ENCODE results near the gene ZNF777. TPM values are rescaled to one million over a fixed set of nuclear protein-coding genes. Genes with fewer than 3 reads are reported as not detected.

ZNF777 gene
- polyA plus RNA-seq, 3 donors, result 0.13 to 2.0 (median 0.25) TPM

DNA sequence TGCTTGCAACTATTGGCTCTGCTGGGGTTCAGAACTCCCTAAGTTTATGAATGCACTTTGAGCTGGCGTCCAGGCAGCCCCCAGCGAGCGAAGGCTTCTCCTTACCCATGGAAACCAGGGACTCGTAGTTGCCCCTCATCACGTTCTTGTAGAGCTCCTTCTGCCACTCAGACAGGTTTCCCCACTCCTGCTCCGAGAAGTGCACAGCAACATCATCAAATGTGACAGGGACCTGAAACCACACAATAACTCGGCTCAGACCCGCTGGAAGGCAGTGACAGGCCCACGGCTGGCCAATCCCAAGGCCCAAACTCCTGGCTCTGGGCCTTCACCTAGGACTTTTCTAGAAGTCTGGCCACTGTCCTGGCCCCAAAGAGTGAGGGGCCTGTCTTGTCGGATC, 6.9 kb downstream of the ZNF777 start:
- no peak overlapping the region for H3K27ac Mint-ChIP-seq

DNA sequence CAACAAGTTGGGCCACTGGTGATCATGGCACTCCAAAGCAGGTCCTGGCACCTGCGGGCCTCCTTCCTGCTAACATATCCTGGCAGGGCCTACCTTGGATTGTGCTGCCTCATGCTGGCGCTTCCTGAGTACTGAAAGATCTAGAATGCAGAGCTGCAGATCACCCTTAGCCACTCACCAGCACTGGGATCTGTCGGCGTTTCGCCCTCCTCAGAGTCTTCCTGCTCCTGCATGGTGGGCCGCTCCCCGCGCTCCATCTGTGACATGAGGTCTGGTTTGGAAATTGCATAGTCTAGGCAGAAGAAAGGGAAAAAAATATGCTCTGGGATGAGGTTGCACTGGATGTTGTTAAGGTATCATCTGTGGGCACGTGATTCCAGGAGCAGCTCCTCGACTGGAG, 10.0 kb downstream of the ZNF777 start:
- no peak overlapping the region for H3K9ac ChIP-seq (ENCODE audit: insufficient read depth, low read length, poor library complexity, severe bottlenecking)
- no peaks in the 10 kb centered on the region for H3K4me1 Mint-ChIP-seq
- intact Hi-C loops (cut with micrococcal nuclease), result no loop called here
- H3K27ac Mint-ChIP-seq, result no peak overlapping the region
- no peaks in the 10 kb centered on the region for H3K9me3 Mint-ChIP-seq
- no peak overlapping the region for H3K4me2 ChIP-seq (replicated peaks; ENCODE audit: extremely low read depth, low read length, poor library complexity, severe bottlenecking)
- no peaks in the 10 kb centered on the region for H3K27me3 ChIP-seq (ENCODE audit: control insufficient read depth in 2 of 2, insufficient read depth in 2 of 2, low read length in 2 of 2)
- TF ChIP-seq, protein P1, sequence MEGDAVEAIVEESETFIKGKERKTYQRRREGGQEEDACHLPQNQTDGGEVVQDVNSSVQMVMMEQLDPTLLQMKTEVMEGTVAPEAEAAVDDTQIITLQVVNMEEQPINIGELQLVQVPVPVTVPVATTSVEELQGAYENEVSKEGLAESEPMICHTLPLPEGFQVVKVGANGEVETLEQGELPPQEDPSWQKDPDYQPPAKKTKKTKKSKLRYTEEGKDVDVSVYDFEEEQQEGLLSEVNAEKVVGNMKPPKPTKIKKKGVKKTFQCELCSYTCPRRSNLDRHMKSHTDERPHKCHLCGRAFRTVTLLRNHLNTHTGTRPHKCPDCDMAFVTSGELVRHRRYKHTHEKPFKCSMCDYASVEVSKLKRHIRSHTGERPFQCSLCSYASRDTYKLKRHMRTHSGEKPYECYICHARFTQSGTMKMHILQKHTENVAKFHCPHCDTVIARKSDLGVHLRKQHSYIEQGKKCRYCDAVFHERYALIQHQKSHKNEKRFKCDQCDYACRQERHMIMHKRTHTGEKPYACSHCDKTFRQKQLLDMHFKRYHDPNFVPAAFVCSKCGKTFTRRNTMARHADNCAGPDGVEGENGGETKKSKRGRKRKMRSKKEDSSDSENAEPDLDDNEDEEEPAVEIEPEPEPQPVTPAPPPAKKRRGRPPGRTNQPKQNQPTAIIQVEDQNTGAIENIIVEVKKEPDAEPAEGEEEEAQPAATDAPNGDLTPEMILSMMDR (IDR thresholded peaks at IDR 0.05), result no peak
- no peak for DNase-seq
- WGBS (ENCODE audit: insufficient coverage), result 96% methylated on average over 9 of the region's 10 CpGs
- H3K4me3 ChIP-seq (replicated peaks in 1 of 3; ENCODE audit: low read depth in 2 of 3, low read length in 3 of 3), result no peak overlapping the region
- no peaks in the 10 kb centered on the region for H4K20me1 ChIP-seq (ENCODE audit: insufficient read depth, low read length)
- H3K4me1 ChIP-seq (ENCODE audit: control insufficient read depth in 1 of 2, insufficient read depth in 2 of 2, low read length in 2 of 2), result no peaks in the 10 kb centered on the region
- H2AFZ ChIP-seq (ENCODE audit: insufficient read depth, low read depth, low read length, poor library complexity, severe bottlenecking), result no peak overlapping the region
- H3K79me2 ChIP-seq (ENCODE audit: insufficient read depth, low read length), result no peaks in the 10 kb centered on the region
- peaks cover 0 to 1% (median 1%) of the 10 kb centered on the region in 3 donors for H3K27me3 Mint-ChIP-seq (ENCODE audit: low read depth in 3 of 3)
- no peak overlapping the region for H3K4me3 Mint-ChIP-seq
- peaks cover 68 to 85% of the 10 kb centered on the region in 2 donors for H3K36me3 ChIP-seq (replicated peaks in 1 of 2; ENCODE audit: control insufficient read depth in 1 of 2, insufficient read depth in 2 of 2, low read length in 2 of 2)
- no peak overlapping the region for H3K27ac ChIP-seq (ENCODE audit: low read depth in 1 of 2, low read length in 2 of 2)
- no peaks in the 10 kb centered on the region for H3K9me3 ChIP-seq (replicated peaks in 1 of 2; ENCODE audit: control insufficient read depth in 1 of 2, insufficient read depth in 1 of 2, low read length in 2 of 2)
- H3K36me3 Mint-ChIP-seq, result peaks cover 69 to 84% of the 10 kb centered on the region in 2 donors

More for the DNA sequence above, 6.9 kb downstream of the ZNF777 start:
- H2AFZ ChIP-seq (ENCODE audit: insufficient read depth, low read depth, low read length, poor library complexity, severe bottlenecking), result no peak overlapping the region
- peaks cover 54 to 62% of the 10 kb centered on the region in 2 donors for H3K36me3 Mint-ChIP-seq
- H3K27ac ChIP-seq (ENCODE audit: low read depth in 1 of 2, low read length in 2 of 2), result no peak overlapping the region
- no peaks in the 10 kb centered on the region for H3K9me3 ChIP-seq (replicated peaks in 1 of 2; ENCODE audit: control insufficient read depth in 1 of 2, insufficient read depth in 1 of 2, low read length in 2 of 2)
- peaks cover 53 to 70% of the 10 kb centered on the region in 2 donors for H3K36me3 ChIP-seq (replicated peaks in 1 of 2; ENCODE audit: control insufficient read depth in 1 of 2, insufficient read depth in 2 of 2, low read length in 2 of 2)
- no peak overlapping the region for H3K4me2 ChIP-seq (replicated peaks; ENCODE audit: extremely low read depth, low read length, poor library complexity, severe bottlenecking)
- H3K27me3 ChIP-seq (ENCODE audit: control insufficient read depth in 2 of 2, insufficient read depth in 2 of 2, low read length in 2 of 2), result peaks cover 0 to 3% of the 10 kb centered on the region in 2 donors
- intact Hi-C loops (cut with micrococcal nuclease), result no loop called here
- H3K9me3 Mint-ChIP-seq, result peaks cover 0 to 1% (median 0%) of the 10 kb centered on the region in 7 donors
- peaks cover 1 to 5% (median 3%) of the 10 kb centered on the region in 3 donors for H3K27me3 Mint-ChIP-seq (ENCODE audit: low read depth in 3 of 3)
- TF ChIP-seq, protein P1 (IDR thresholded peaks at IDR 0.05), result no peak
- no peak for DNase-seq
- H3K79me2 ChIP-seq (ENCODE audit: insufficient read depth, low read length), result peaks cover 4% of the 10 kb centered on the region
- 93% methylated on average over 9 of the region's 10 CpGs for WGBS (ENCODE audit: insufficient coverage)
- H3K4me1 Mint-ChIP-seq, result peaks cover 15% of the 10 kb centered on the region
- H3K9ac ChIP-seq (ENCODE audit: insufficient read depth, low read length, poor library complexity, severe bottlenecking), result no peak overlapping the region
- peaks cover 18% of the 10 kb centered on the region for H4K20me1 ChIP-seq (ENCODE audit: insufficient read depth, low read length)
- H3K4me3 ChIP-seq (replicated peaks in 1 of 3; ENCODE audit: low read depth in 2 of 3, low read length in 3 of 3), result no peak overlapping the region
- H3K4me1 ChIP-seq (ENCODE audit: control insufficient read depth in 1 of 2, insufficient read depth in 2 of 2, low read length in 2 of 2), result peaks cover 2 to 8% of the 10 kb centered on the region in 2 donors
- H3K4me3 Mint-ChIP-seq, result no peak overlapping the region
